HG03135 (cell line): ENCODE results near the gene IL11.
"Not testable (repeated sequence)": the region's sequence is repeated elsewhere in the genome, so short reads cannot be mapped to it uniquely, and the experiment has no call there.

Source experiments
- ATAC-seq: cut with Tn5 transposase; IDR thresholded peaks from one replicate; pipeline ENCODE4 v1.9.1; 2021; ENCODE audit warnings: mild to moderate bottlenecking, moderate library complexity; ENCODE audit not compliant: unreplicated experiment

IL11 gene

GRCh38 chr19:55336101-55336500 is 34.2 kb downstream of the IL11 start:
- no peak for ATAC-seq

GRCh38 chr19:55333870-55334269 is 36.4 kb downstream of the IL11 start:
- ATAC-seq, result no peak

GRCh38 chr19:55329791-55330190 is 40.5 kb downstream of the IL11 start:
- ATAC-seq, result not testable (repeated sequence)

GRCh38 chr19:55328774-55329318 is 41.4 kb downstream of the IL11 start:
- ATAC-seq, result not testable (repeated sequence)

- ATAC-seq, result no peak
Measured at GRCh38 chr19:55325172-55325571, 45.1 kb downstream of the IL11 start, which contains the start of gene TMEM150B. TMEM150B (minus strand) TSS chr19:55325341; CDS start chr19:55321036, 4,305 bp downstream.

- ATAC-seq, result no peak
Measured at GRCh38 chr19:55324662-55325061, 45.6 kb downstream of the IL11 start.

GRCh38 chr19:55322204-55322885 is 47.9 kb downstream of the IL11 start:
- ATAC-seq, result no peak

GRCh38 chr19:55321466-55322137 is 48.7 kb downstream of the IL11 start:
- no peak for ATAC-seq

- ATAC-seq, result no peak
Measured at GRCh38 chr19:55320844-55321419, 49.3 kb downstream of the IL11 start.

- ATAC-seq, result no peak
Measured at GRCh38 chr19:55319785-55320184, 50.5 kb downstream of the IL11 start.

- ATAC-seq, result no peak
Measured at GRCh38 chr19:55316646-55317045, 53.6 kb downstream of the IL11 start.

GRCh38 chr19:55315956-55316525 is 54.2 kb downstream of the IL11 start:
- no peak for ATAC-seq

GRCh38 chr19:55314396-55314795 is 55.9 kb downstream of the IL11 start:
- no peak for ATAC-seq
